CD14-positive monocyte (primary cell): Measurements from ENCODE around the gene STX2. TPM values are rescaled to one million over a fixed set of nuclear protein-coding genes. Genes with fewer than 3 reads are reported as not detected.

Experiments
- DNase-seq, 3 donors: peaks; one replicate each; pipeline ENCODE4 v3.0.0-alpha.2; 2011 to 2022
- H2AFZ ChIP-seq: 2 replicates; pipeline ENCODE4 v1.6.0; 2012; ENCODE audit warnings: mild to moderate bottlenecking, low read depth, low read length, inconsistent platforms; ENCODE audit not compliant: insufficient read depth, poor library complexity, severe bottlenecking
- H3K27ac ChIP-seq, 2 donors: 1 replicate in 1 of 2; 2 replicates in 1 of 2; pipeline ENCODE4 v1.5.1; 2012 to 2013; ENCODE audit warnings: low read length in 2 of 2, control low read depth in 1 of 2, inconsistent platforms in 1 of 2, low read depth in 1 of 2, mild to moderate bottlenecking in 1 of 2
- H3K27me3 ChIP-seq, 2 donors: one replicate each; pipeline versions ENCODE4 v1.6.0 to v1.6.1; 2011 to 2013; ENCODE audit warnings: low read length in 2 of 2; ENCODE audit not compliant: control insufficient read depth in 2 of 2, insufficient read depth in 2 of 2
- H3K36me3 ChIP-seq, 2 donors: replicated peaks in 1 of 2; 1 replicate in 1 of 2; 2 replicates in 1 of 2; pipeline versions ENCODE4 v1.5.1 to v1.6.1; 2012 to 2013; ENCODE audit warnings: low read length in 2 of 2, control low read depth in 1 of 2, inconsistent platforms in 1 of 2, mild to moderate bottlenecking in 1 of 2; ENCODE audit not compliant: insufficient read depth in 2 of 2, control insufficient read depth in 1 of 2
- H3K4me1 ChIP-seq, 2 donors: 1 replicate in 1 of 2; 2 replicates in 1 of 2; pipeline versions ENCODE4 v1.5.1 to v1.6.1; 2012 to 2013; ENCODE audit warnings: low read length in 2 of 2, control low read depth in 1 of 2, inconsistent platforms in 1 of 2, mild to moderate bottlenecking in 1 of 2, moderate library complexity in 1 of 2; ENCODE audit not compliant: insufficient read depth in 2 of 2, control insufficient read depth in 1 of 2
- H3K4me2 ChIP-seq: replicated peaks from 2 replicates; pipeline ENCODE3; 2012; ENCODE audit warnings: low read length, moderate library complexity, mild to moderate bottlenecking; ENCODE audit not compliant: poor library complexity, severe bottlenecking; ENCODE audit errors: extremely low read depth
- H3K4me3 ChIP-seq, 3 experiments: fragments of 200-600 bp in 1 of 3; sonication (generic) in 1 of 3; replicated peaks in 1 of 3; 1 replicate in 2 of 3; 2 replicates in 1 of 3; pipeline ENCODE4 v1.5.1; 2011 to 2013; ENCODE audit warnings: low read length in 3 of 3, mild to moderate bottlenecking in 3 of 3, control low read depth in 2 of 3, low read depth in 2 of 3, inconsistent platforms in 1 of 3, moderate library complexity in 1 of 3
- H3K79me2 ChIP-seq: 2 replicates; pipeline ENCODE4 v1.6.0; 2012; ENCODE audit warnings: mild to moderate bottlenecking, control low read depth, inconsistent platforms, low read length, moderate library complexity; ENCODE audit not compliant: insufficient read depth
- H3K9ac ChIP-seq: 2 replicates; pipeline ENCODE4 v1.6.0; 2017; ENCODE audit warnings: low read length, mild to moderate bottlenecking; ENCODE audit not compliant: insufficient read depth, poor library complexity, severe bottlenecking
- H3K9me3 ChIP-seq, 2 donors: replicated peaks in 1 of 2; 1 replicate in 1 of 2; 2 replicates in 1 of 2; pipeline versions ENCODE4 v1.5.1 to v1.6.1; 2012 to 2013; ENCODE audit warnings: low read length in 2 of 2, control low read depth in 1 of 2; ENCODE audit not compliant: control insufficient read depth in 1 of 2, insufficient read depth in 1 of 2
- H4K20me1 ChIP-seq: 2 replicates; pipeline ENCODE4 v1.6.0; 2012; ENCODE audit warnings: mild to moderate bottlenecking, low read length, control low read depth, moderate library complexity; ENCODE audit not compliant: insufficient read depth
- H3K27ac Mint-ChIP-seq, 7 donors: one replicate each; pipeline ENCODE4 v1.8.0; 2020; ENCODE audit warnings: mild to moderate bottlenecking in 7 of 7, mixed read lengths in 7 of 7, moderate library complexity in 6 of 7, inconsistent platforms in 2 of 7
- H3K27me3 Mint-ChIP-seq, 3 donors: one replicate each; pipeline ENCODE4 v1.8.0; 2021 to 2022; ENCODE audit warnings: low read depth in 3 of 3, mild to moderate bottlenecking in 3 of 3, mixed read lengths in 3 of 3, moderate library complexity in 3 of 3, inconsistent platforms in 1 of 3
- H3K36me3 Mint-ChIP-seq, 2 donors: one replicate each; pipeline ENCODE4 v1.8.0; 2020; ENCODE audit warnings: mixed read lengths in 2 of 2, inconsistent platforms in 1 of 2, mild to moderate bottlenecking in 1 of 2
- H3K4me1 Mint-ChIP-seq: one replicate; pipeline ENCODE4 v1.8.0; 2020; ENCODE audit warnings: mild to moderate bottlenecking, mixed read lengths
- H3K4me3 Mint-ChIP-seq, 2 donors: one replicate each; pipeline ENCODE4 v1.8.0; 2020; ENCODE audit warnings: mild to moderate bottlenecking in 2 of 2, mixed read lengths in 2 of 2, moderate library complexity in 1 of 2
- H3K9me3 Mint-ChIP-seq, 7 donors: one replicate each; pipeline ENCODE4 v1.8.0; 2020 to 2022; ENCODE audit warnings: mixed read lengths in 7 of 7, mild to moderate bottlenecking in 6 of 7, moderate library complexity in 6 of 7, inconsistent platforms in 2 of 7
- WGBS: methylation state at CpG from one replicate; pipeline ENCODE4 v1.1.5; 2013; ENCODE audit warnings: missing lambda C conversion rate; ENCODE audit not compliant: insufficient coverage; 5-methylcytosine and 5-hydroxymethylcytosine counted together
- intact Hi-C, 2 donors: fragments of 100-400 bp; cut with micrococcal nuclease; formaldehyde crosslinking; loops; one replicate each; pipeline versions ENCODE4 v1.15.0 to v1.15.1; 2023
- polyA plus RNA-seq, 3 donors: library from polyadenylated mRNA; depleted of rRNA in 1 of 3; unstranded in 2 of 3; stranded (reverse) in 1 of 3; fragments of 300-500 nt in 2 of 3; fragments of >200 nt in 1 of 3; fragmentation: Illumina TruSeq in 2 of 3; gene quantifications; 1 replicate in 2 of 3; 2 replicates in 1 of 3; pipeline ENCODE4 v1.2.3, GENCODE V29; 2012 to 2021
- TF ChIP-seq, protein P1 (sequence below): fragments of 200-600 bp; IDR thresholded peaks from one replicate; pipeline ENCODE4 v1.8.0; 2022; ENCODE audit warnings: antibody characterized with exemption, mild to moderate bottlenecking

The STX2 gene
- polyA plus RNA-seq, 3 donors = 4.8 to 32.9 (median 7.6) TPM

DNA sequence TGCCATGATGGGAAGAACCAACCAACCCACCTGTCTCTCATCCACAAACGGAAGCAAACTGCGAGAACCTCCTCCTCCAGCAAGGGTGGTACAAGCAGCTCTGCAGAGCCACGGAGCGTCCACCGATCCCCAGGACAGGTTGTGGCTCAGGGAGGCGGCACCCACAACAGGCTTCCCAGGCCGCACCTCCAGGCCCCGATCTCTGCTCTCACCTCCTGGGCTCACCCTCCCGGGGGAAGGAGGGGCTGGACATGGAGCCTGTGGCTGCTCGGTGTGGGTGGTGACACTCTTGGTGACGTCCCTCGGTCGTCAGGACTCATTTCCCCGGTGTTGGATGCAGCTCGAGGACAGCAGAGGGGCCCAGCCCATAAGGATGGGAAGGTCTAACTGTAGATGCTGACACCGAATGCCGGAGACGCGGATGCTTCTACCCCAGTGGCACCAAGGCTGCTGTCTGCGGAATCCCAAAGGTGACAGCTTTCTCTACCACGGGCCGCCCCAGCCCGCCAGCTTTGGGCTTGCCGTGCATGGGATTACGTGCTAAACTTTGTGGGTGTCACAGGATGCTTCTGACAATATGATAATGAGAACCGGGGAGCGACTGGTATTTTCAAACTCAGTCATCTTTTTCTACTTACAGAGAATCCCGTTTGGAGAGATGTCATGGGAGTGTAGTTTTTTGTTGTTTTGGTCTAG, 58.0 kb downstream of the STX2 start:
- Histone ChIP-seq H3K79me2 (no peaks in the 10 kb centered on the region), H3K27ac (no peak overlapping the region), H3K4me1 (peaks cover 6 to 7% of the 10 kb centered on the region in 2 donors), H3K9ac (no peak overlapping the region), H3K9me3 (peaks cover 6 to 8% of the 10 kb centered on the region in 2 donors), H2AFZ (no peak overlapping the region), H3K4me2 (no peak overlapping the region), H3K4me3 (no peak overlapping the region), H4K20me1 (no peaks in the 10 kb centered on the region), H3K36me3 (peaks cover 0 to 4% of the 10 kb centered on the region in 2 donors), H3K27me3 (peaks cover 0 to 13% of the 10 kb centered on the region in 2 donors)
- DNase-seq = no peak
- TF ChIP-seq, protein P1, sequence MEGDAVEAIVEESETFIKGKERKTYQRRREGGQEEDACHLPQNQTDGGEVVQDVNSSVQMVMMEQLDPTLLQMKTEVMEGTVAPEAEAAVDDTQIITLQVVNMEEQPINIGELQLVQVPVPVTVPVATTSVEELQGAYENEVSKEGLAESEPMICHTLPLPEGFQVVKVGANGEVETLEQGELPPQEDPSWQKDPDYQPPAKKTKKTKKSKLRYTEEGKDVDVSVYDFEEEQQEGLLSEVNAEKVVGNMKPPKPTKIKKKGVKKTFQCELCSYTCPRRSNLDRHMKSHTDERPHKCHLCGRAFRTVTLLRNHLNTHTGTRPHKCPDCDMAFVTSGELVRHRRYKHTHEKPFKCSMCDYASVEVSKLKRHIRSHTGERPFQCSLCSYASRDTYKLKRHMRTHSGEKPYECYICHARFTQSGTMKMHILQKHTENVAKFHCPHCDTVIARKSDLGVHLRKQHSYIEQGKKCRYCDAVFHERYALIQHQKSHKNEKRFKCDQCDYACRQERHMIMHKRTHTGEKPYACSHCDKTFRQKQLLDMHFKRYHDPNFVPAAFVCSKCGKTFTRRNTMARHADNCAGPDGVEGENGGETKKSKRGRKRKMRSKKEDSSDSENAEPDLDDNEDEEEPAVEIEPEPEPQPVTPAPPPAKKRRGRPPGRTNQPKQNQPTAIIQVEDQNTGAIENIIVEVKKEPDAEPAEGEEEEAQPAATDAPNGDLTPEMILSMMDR = no peak
- H3K4me1 Mint-ChIP-seq = peaks cover 8% of the 10 kb centered on the region
- WGBS = 95% methylated on average over 22 of the region's 28 CpGs
- H3K4me3 Mint-ChIP-seq = no peak overlapping the region
- peaks cover 0 to 5% of the 10 kb centered on the region in 2 donors for H3K36me3 Mint-ChIP-seq
- no peak overlapping the region for H3K27ac Mint-ChIP-seq
- intact Hi-C loops = no loop called here
- H3K9me3 Mint-ChIP-seq = peaks cover 5 to 18% (median 13%) of the 10 kb centered on the region in 7 donors
- peaks cover 19 to 29% (median 23%) of the 10 kb centered on the region in 3 donors for H3K27me3 Mint-ChIP-seq

DNA sequence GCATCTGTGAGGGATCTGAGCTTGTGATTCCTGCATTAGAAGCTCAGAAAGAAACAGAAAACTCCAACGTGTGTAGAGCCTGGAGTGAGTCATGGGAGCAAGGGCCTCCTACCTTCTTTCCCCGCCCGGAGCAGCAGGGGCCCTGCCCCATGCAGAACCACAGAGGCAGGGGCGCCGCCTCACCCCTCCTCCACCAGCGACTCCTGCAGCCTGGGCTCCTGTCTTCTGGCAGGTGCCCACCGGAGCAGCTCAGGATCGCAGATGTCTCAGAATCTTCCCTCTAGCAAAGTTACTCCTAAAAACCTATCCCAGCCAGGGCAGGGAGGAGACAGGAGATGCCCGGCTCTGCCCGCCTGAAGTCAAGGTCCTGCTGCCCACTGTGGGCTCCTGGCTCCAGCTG, 58.7 kb downstream of the STX2 start:
- Histone ChIP-seq H2AFZ (no peak overlapping the region), H3K79me2 (no peaks in the 10 kb centered on the region), H3K9ac (no peak overlapping the region), H3K4me1 (peaks cover 8 to 11% of the 10 kb centered on the region in 2 donors), H3K4me3 (no peak overlapping the region), H4K20me1 (no peaks in the 10 kb centered on the region), H3K9me3 (peaks cover 5 to 6% of the 10 kb centered on the region in 2 donors), H3K27me3 (peaks cover 4 to 20% of the 10 kb centered on the region in 2 donors), H3K4me2 (no peak overlapping the region), H3K36me3 (peaks cover 0 to 4% of the 10 kb centered on the region in 2 donors), H3K27ac (no peak overlapping the region)
- Mint-ChIP-seq H3K36me3 (peaks cover 0 to 5% of the 10 kb centered on the region in 2 donors), H3K27me3 (peaks cover 25 to 36% (median 30%) of the 10 kb centered on the region in 3 donors), H3K27ac (no peak overlapping the region), H3K4me3 (no peak overlapping the region), H3K9me3 (peaks cover 5 to 15% (median 11%) of the 10 kb centered on the region in 7 donors), H3K4me1 (peaks cover 15% of the 10 kb centered on the region)
- WGBS = 98% methylated on average over 7 of the region's 10 CpGs
- no peak for DNase-seq
- TF ChIP-seq, protein P1 = no peak
- intact Hi-C loops = no loop called here
